ENCODE measurements around the gene PRG3.

The PRG3 gene

DNA sequence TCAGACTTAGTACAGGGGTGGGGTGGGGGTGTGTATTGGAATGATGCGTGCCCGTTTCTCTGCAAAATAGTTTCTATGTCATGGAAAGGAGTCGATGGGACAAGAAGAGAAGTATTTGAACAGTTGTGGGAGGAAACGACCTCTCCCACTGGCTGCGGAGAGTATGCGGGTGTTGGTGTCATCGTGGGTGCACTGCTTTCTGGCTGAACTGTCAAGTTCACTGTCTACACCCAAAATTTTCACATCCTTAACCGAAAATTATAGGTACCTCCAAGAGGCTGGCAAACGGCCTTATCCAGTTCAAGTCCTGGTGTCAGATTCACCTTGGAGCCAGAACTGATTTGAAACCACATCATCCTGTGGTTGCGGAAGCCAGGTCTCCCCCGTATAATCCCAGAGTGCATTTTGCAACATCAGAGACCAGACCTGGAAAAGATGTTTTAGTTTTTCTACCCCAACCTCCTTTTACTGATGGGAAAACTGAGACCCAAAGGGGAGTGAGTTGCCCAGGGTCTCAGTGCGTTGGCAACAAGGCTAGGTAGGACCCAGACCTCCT is 44.8 kb downstream of the PRG3 start:
- no peak for DNase-seq

DNA sequence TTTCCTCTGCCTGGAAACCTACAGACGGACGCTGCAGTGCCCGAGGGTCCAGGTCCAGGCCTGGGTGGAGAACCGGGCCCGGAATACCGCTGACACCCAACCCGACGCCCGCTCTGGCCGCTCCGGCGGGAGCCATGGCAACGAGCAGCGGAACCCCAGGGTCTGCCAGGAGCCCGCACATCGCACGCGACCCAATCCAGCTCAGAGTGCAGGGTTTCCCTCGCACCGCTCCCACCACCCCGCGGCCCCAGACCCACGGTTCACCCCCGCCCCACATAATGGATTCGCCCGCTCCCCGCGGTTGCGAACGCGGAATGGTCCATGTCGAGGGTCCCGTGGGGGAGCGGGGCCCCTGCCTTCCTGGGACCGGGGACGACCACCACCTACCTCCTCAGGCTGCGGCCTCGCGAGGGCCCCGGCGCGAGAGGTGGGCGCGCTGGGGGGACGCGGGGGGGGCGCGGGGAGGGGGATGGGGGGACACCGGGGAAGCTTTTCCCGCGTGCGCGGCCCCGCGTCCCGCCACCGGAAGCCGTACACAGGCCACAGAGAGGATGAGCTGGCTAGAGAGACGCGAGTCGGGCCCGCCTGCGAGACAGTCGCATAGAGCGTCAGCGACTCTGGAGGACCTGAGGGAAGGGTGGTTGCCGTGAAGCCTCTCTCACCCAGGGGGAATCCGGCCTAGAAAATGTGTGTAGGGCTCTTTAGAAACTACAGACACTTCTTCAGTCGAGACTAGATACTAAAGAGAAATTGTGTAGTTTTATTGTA is 45.4 kb downstream of the PRG3 start, which contains the start of gene SSRP1:
Gene SSRP1, minus strand, starts transcription at position 550 of the 768 bp plus-strand sequence. CDS start 771 bp downstream, outside the sequence.
- DNase-seq: peak; percentile 85

DNA sequence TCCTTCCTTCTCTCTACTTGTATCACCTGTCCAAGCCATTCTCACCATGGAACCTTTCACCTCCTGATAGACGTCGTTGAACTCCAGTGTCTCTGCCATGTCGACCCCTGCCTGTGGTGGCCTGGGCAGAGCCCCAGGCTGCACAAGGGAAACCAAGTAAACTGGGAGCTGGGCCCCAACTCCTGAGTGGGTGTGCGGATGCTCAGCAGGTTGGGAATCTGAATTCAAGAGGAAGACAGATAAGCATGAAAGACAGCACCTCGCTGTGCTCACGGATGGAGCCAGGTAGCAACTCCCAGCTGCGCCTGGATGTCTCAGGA is 46.0 kb downstream of the PRG3 start:
- no peak for DNase-seq

DNA sequence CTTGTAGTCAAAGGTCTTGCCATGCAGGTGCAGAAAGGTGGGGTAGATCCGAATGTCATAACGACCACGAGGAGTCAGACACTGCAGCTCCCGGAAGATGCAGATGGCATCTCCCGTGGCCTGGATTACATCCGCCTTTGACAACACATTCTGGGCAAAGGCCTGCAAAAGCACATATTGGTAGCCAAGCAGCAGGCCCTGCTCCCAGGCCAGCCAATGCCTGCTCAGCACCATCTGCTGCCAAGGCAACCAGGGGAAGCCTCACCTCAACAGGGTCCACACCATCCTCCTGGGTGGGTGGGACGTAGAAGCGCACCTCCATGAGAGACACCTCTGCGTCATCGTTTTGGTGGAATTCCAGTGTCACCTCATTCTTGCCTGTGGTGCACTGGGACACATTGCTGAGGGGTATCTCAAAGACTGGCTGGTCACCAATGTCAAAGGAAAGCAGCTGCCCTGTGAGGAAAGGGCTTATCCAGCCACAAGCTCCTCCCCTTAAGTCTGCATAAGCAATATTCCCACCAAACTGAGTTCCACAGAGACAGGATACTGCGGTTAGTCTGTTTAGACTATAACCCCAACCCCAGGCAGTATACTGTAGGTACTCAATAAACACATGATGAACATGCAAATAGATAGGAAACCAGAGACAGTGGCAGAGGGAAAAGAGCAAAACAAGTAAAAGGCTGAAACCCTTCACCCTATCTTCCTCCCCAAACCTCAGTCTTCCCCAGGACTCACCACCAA is 48.1 kb downstream of the PRG3 start:
- no peak for DNase-seq

DNA sequence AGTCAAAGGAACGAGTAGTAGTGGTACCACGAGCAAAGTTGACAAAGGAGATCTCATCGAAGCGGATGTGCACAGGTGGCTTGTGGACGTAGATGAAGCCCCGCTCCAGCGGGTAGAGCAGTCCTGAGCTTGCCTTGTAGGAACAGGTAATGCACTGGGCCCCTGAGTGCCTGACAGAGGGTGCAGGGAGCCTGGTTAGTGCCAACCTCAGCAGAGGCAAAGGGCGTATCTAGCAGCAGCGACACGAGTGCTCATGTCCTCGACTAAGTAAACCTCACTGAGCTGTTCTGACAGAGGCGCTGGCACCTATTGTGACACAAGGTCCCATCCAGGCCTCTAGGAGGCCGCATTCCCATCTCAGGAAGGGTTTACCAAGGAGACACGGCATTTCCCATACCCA is 49.2 kb downstream of the PRG3 start:
- DNase-seq: no peak

DNA sequence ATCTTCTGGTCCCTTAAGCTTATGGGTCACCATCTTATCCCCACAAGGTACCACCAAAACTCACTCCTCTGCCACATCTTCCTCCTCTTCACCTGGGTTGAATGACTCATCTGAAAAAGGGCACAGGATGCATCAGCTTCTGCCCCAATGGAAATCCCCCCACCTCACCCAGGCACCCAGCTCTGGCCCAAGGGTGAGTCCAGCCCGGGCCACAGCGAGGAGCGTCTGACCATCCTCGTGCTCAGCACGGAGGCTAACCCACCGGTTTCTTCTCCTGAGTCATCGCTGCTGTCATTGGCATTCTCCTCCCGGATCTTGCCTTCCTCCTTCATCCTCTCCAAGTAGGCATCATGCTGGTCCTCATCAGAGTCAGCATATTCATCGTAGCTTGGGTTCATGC is 50.9 kb downstream of the PRG3 start:
- no peak for DNase-seq

DNA sequence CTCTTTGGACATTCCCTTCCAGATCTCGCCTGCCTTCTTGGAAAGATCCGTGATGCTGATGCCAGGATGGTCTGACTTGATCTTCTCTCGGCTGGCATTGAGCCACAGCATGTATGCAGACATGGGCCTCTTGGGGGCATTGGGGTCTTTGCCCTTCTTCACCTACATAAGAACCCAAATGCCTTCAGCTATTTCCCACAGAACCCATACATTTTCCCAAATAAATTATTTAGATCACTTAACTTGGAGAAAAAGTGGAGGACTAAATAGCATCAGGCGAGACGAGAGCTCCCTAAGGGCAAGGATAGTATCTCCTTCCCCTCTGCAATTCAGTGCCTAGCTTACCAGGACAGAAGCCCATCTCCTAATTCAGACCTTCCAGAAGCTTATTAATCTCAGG is 53.2 kb downstream of the PRG3 start:
- no peak for DNase-seq

All from EL (cell line).